Adrenal gland (tissue), 5 donors: ENCODE measurements around the gene SCN3B.

ENCODE experiments used
- CTCF ChIP-seq, 6 experiments: fragments of 450-650 bp in 4 of 6; fragments of 200-600 bp in 2 of 6; sonication (generic) in 1 of 6; IDR thresholded peaks; 1 replicate in 5 of 6; 2 replicates in 1 of 6; pipeline versions ENCODE4 v1.5.1 to v1.8.0; 2016 to 2021; ENCODE audit warnings: antibody characterized with exemption in 6 of 6, mild to moderate bottlenecking in 2 of 6, moderate library complexity in 1 of 6
- POLR2A ChIP-seq, 2 donors: fragments of 450-650 bp; IDR thresholded peaks; one replicate each; pipeline ENCODE4 v1.6.1; 2017; ENCODE audit warnings: antibody characterized with exemption in 2 of 2, mild to moderate bottlenecking in 2 of 2, moderate library complexity in 1 of 2
- donor health status: DM: no; HTN: no; CAD: no.

GRCh38 chr11:123698546-123699127, 44.2 kb upstream of the SCN3B start:
- TF ChIP-seq CTCF (IDR thresholded peaks at IDR 0.05) (no peak), POLR2A (IDR thresholded peaks at IDR 0.05) (no peak)
